ENCODE results near the gene CAPS2. TPM values are rescaled to one million over a fixed set of nuclear protein-coding genes. Genes with fewer than 3 reads are reported as not detected.

The CAPS2 gene
- total and polyA plus RNA-seq, 2 experiments from 2014 or later, result 2.9 to 7.4 TPM

DNA sequence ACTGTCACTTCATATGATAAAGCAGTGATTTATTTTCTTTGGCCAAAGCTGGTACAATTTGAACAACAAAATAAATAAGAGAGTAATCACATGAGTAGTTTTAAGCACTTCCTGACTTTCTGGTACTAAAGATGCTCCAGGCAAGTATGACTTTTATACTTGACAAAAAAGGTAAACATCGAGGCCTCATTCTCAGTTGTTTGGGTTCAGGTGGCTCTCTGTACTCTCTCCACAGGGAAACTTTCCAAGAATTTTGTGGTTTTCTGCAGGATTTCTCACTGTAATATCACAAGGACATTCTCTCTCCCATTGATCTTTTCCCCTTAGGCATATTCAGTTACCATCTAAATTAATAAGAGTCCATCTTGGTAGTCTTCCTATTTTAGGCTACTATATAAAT, 93.9 kb downstream of the CAPS2 start (continued):
- TF ChIP-seq NANOG (IDR thresholded peaks at IDR 0.05; ENCODE audit: borderline replicate concordance) (no peak), ETS1 (IDR thresholded peaks at IDR 0.05) (no peak)

DNA sequence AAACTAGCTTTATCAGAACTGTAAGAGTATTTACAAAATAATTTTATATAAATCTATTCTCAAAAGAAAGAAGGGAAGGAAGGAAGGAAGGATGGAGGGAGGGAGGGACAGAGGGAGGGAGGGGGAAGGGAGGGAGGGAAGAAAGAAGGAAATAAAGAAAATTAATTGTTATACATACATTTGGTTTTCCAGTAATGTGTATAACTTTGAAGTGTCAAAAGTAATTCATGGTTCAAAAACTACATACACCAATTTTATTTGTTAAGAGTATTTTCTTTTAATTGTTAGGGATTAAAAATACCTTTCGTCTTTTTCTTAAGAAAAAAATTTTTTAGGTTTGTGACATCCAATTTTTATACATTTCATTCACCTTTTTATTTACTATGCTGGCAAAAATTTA, 103.0 kb downstream of the CAPS2 start:
- DNase-seq (ENCODE audit: low spot score), result no peak
- Histone ChIP-seq H3K36me3 (ENCODE audit: insufficient read depth) (no peaks in the 10 kb centered on the region), H3K4me2 (no peak overlapping the region), H4K20me1 (replicated peaks; ENCODE audit: insufficient read depth) (no peaks in the 10 kb centered on the region), H3K79me2 (replicated peaks; ENCODE audit: insufficient read depth) (no peaks in the 10 kb centered on the region), H2AFZ (no peak overlapping the region), H3K9me2 (ENCODE audit: insufficient read depth) (no peaks in the 10 kb centered on the region), H3K27ac (ENCODE audit: low read depth) (no peak overlapping the region), H3K4me3 (no peak overlapping the region), H3K4me1 (ENCODE audit: insufficient read depth) (no peaks in the 10 kb centered on the region), H3F3A (replicated peaks; ENCODE audit: low read depth) (no peaks in the 10 kb centered on the region), H3K27me3 (ENCODE audit: insufficient read depth) (no peaks in the 10 kb centered on the region)
- Mint-ChIP-seq H3K4me1 (no peaks in the 10 kb centered on the region), H3K27ac (no peak overlapping the region), H3K27me3 (ENCODE audit: insufficient read depth, low read depth, poor library complexity) (no peaks in the 10 kb centered on the region), H3K36me3 (ENCODE audit: low read depth) (no peaks in the 10 kb centered on the region), H3K9me3 (no peaks in the 10 kb centered on the region), H3K4me3 (no peak overlapping the region)
- TF ChIP-seq NANOG (IDR thresholded peaks at IDR 0.05; ENCODE audit: borderline replicate concordance) (no peak), JUNB (IDR thresholded peaks at IDR 0.05; ENCODE audit: unreplicated experiment) (no peak), STAT1 (IDR thresholded peaks at IDR 0.05; ENCODE audit: unreplicated experiment) (no peak), ZNF331 (CRISPR knock-in tag; IDR thresholded peaks at IDR 0.05; ENCODE audit: low read depth) (no peak), REST (IDR thresholded peaks at IDR 0.05; ENCODE audit: unreplicated experiment) (no peak), CREB1 (CRISPR knock-in tag; IDR thresholded peaks at IDR 0.05; ENCODE audit: low read depth) (no peak)
- TF ChIP-seq, protein P1, sequence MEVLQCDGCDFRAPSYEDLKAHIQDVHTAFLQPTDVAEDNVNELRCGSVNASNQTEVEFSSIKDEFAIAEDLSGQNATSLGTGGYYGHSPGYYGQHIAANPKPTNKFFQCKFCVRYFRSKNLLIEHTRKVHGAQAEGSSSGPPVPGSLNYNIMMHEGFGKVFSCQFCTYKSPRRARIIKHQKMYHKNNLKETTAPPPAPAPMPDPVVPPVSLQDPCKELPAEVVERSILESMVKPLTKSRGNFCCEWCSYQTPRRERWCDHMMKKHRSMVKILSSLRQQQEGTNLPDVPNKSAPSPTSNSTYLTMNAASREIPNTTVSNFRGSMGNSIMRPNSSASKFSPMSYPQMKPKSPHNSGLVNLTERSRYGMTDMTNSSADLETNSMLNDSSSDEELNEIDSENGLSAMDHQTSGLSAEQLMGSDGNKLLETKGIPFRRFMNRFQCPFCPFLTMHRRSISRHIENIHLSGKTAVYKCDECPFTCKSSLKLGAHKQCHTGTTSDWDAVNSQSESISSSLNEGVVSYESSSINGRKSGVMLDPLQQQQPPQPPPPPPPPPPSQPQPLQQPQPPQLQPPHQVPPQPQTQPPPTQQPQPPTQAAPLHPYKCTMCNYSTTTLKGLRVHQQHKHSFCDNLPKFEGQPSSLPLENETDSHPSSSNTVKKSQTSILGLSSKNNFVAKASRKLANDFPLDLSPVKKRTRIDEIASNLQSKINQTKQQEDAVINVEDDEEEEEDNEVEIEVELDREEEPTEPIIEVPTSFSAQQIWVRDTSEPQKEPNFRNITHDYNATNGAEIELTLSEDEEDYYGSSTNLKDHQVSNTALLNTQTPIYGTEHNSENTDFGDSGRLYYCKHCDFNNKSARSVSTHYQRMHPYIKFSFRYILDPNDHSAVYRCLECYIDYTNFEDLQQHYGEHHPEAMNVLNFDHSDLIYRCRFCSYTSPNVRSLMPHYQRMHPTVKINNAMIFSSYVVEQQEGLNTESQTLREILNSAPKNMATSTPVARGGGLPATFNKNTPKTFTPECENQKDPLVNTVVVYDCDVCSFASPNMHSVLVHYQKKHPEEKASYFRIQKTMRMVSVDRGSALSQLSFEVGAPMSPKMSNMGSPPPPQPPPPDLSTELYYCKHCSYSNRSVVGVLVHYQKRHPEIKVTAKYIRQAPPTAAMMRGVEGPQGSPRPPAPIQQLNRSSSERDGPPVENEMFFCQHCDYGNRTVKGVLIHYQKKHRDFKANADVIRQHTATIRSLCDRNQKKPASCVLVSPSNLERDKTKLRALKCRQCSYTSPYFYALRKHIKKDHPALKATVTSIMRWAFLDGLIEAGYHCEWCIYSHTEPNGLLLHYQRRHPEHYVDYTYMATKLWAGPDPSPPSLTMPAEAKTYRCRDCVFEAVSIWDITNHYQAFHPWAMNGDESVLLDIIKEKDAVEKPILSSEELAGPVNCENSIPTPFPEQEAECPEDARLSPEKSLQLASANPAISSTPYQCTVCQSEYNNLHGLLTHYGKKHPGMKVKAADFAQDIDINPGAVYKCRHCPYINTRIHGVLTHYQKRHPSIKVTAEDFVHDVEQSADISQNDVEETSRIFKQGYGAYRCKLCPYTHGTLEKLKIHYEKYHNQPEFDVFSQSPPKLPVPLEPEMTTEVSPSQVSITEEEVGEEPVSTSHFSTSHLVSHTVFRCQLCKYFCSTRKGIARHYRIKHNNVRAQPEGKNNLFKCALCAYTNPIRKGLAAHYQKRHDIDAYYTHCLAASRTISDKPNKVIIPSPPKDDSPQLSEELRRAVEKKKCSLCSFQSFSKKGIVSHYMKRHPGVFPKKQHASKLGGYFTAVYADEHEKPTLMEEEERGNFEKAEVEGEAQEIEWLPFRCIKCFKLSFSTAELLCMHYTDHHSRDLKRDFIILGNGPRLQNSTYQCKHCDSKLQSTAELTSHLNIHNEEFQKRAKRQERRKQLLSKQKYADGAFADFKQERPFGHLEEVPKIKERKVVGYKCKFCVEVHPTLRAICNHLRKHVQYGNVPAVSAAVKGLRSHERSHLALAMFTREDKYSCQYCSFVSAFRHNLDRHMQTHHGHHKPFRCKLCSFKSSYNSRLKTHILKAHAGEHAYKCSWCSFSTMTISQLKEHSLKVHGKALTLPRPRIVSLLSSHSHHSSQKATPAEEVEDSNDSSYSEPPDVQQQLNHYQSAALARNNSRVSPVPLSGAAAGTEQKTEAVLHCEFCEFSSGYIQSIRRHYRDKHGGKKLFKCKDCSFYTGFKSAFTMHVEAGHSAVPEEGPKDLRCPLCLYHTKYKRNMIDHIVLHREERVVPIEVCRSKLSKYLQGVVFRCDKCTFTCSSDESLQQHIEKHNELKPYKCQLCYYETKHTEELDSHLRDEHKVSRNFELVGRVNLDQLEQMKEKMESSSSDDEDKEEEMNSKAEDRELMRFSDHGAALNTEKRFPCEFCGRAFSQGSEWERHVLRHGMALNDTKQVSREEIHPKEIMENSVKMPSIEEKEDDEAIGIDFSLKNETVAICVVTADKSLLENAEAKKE (CRISPR knock-in tag; IDR thresholded peaks at IDR 0.05), result no peak
- no peak for ATAC-seq
